CD4-positive, alpha-beta T cell treated with Interleukin-15 for 4 hours (primary cell): ENCODE results near the gene BMPR2.
"Not testable (repeated sequence)": the region's sequence is repeated elsewhere in the genome, so short reads cannot be mapped to it uniquely, and the experiment has no call there.

Experiments
- DNase-seq: peaks from one replicate; pipeline ENCODE4 v3.0.0-alpha.2; 2020; ENCODE audit warnings: low spot score

Gene BMPR2

GRCh38 chr2:202452744-202453143, 76.6 kb downstream of the BMPR2 start:
- DNase-seq = no peak

- no peak for DNase-seq
Measured at GRCh38 chr2:202454536-202454935, 78.4 kb downstream of the BMPR2 start.

- DNase-seq = no peak
Measured at GRCh38 chr2:202455114-202455513, 79.0 kb downstream of the BMPR2 start.

GRCh38 chr2:202460119-202460518, 84.0 kb downstream of the BMPR2 start:
- no peak for DNase-seq

GRCh38 chr2:202479090-202479489, 103.0 kb downstream of the BMPR2 start:
- DNase-seq = no peak

GRCh38 chr2:202479610-202480009, 103.5 kb downstream of the BMPR2 start:
- DNase-seq = no peak

- DNase-seq = no peak
Measured at GRCh38 chr2:202486351-202486750, 110.2 kb downstream of the BMPR2 start.

- no peak for DNase-seq
Measured at GRCh38 chr2:202488671-202489070, 112.5 kb downstream of the BMPR2 start.

GRCh38 chr2:202490479-202490878, 114.4 kb downstream of the BMPR2 start:
- no peak for DNase-seq

- DNase-seq = no peak
Measured at GRCh38 chr2:202491514-202491913, 115.4 kb downstream of the BMPR2 start.

GRCh38 chr2:202494300-202495229, 118.4 kb downstream of the BMPR2 start:
- DNase-seq = no peak

- no peak for DNase-seq
Measured at GRCh38 chr2:202495230-202495604, 119.1 kb downstream of the BMPR2 start.

GRCh38 chr2:202496835-202497472, 120.8 kb downstream of the BMPR2 start:
- not testable (repeated sequence) for DNase-seq

- DNase-seq = not testable (repeated sequence)
Measured at GRCh38 chr2:202497473-202497866, 121.3 kb downstream of the BMPR2 start.

GRCh38 chr2:202499841-202500240, 123.7 kb downstream of the BMPR2 start:
- not testable (repeated sequence) for DNase-seq

GRCh38 chr2:202503276-202503675, 127.1 kb downstream of the BMPR2 start:
- DNase-seq = not testable (repeated sequence)

GRCh38 chr2:202508686-202509085, 132.6 kb downstream of the BMPR2 start:
- no peak for DNase-seq

GRCh38 chr2:202510911-202511310, 134.8 kb downstream of the BMPR2 start:
- no peak for DNase-seq

GRCh38 chr2:202512176-202512575, 136.0 kb downstream of the BMPR2 start:
- DNase-seq = no peak

- no peak for DNase-seq
Measured at GRCh38 chr2:202514732-202515131, 138.6 kb downstream of the BMPR2 start.

- DNase-seq = no peak
Measured at GRCh38 chr2:202519453-202519852, 143.3 kb downstream of the BMPR2 start.

- no peak for DNase-seq
Measured at GRCh38 chr2:202521470-202521869, 145.3 kb downstream of the BMPR2 start.

GRCh38 chr2:202529389-202529788, 153.3 kb downstream of the BMPR2 start:
- no peak for DNase-seq
